Right atrium auricular region (tissue), 2 donors: ENCODE data around the gene SENP3. TPM values are rescaled to one million over a fixed set of nuclear protein-coding genes. Genes with fewer than 3 reads are reported as not detected.

ENCODE experiments used
- DNase-seq: peaks from one replicate; pipeline ENCODE4 v3.0.0-alpha.2; 2019; ENCODE audit warnings: low spot score
- H3K27ac ChIP-seq, 2 donors: fragments of 200-600 bp; sonication (generic); 1 replicate in 1 of 2; 2 replicates in 1 of 2; pipeline ENCODE4 v1.5.1; 2016 to 2019
- H3K27me3 ChIP-seq, 2 donors: fragments of 200-600 bp; sonication (generic); one replicate each; pipeline versions ENCODE4 v1.5.1 to v1.6.0; 2017 to 2019
- H3K36me3 ChIP-seq: fragments of 200-600 bp; sonication (generic); one replicate; pipeline ENCODE4 v1.5.1; 2016
- H3K4me1 ChIP-seq, 2 donors: fragments of 200-600 bp; sonication (generic); one replicate each; pipeline versions ENCODE4 v1.5.1 to v1.6.0; 2017 to 2019
- H3K4me3 ChIP-seq, 2 donors: fragments of 200-600 bp; sonication (generic); 1 replicate in 1 of 2; 2 replicates in 1 of 2; pipeline ENCODE4 v1.5.1; 2017 to 2019; ENCODE audit warnings: mild to moderate bottlenecking in 1 of 2, moderate library complexity in 1 of 2
- H3K9me3 ChIP-seq, 2 donors: fragments of 200-600 bp; sonication (generic); one replicate each; pipeline ENCODE4 v1.5.1; 2019
- CTCF ChIP-seq, 2 donors: fragments of 200-600 bp; sonication (generic); IDR thresholded peaks; one replicate each; pipeline ENCODE4 v1.5.1; 2019; ENCODE audit warnings: antibody characterized with exemption in 2 of 2
- total RNA-seq, 2 donors: library from RNA; depleted of rRNA; stranded (reverse); fragments of >200 nt; gene quantifications; one replicate each; pipeline ENCODE4 v1.1.0, GENCODE V29; 2016

Gene SENP3
- total RNA-seq, 2 donors from 2014 or later, result 45.9 to 56.1 TPM

GRCh38 chr17:7579834-7580603 lies 18.3 kb downstream of the SENP3 start:
- peak overlapping the region; percentile 5 to 34 for H3K4me3 ChIP-seq
- DNase-seq, result no peak
- H3K9me3 ChIP-seq, result no peaks in the 10 kb centered on the region
- H3K4me1 ChIP-seq, result peaks cover 0 to 65% of the 10 kb centered on the region in 2 donors
- H3K27me3 ChIP-seq, result no peaks in the 10 kb centered on the region
- H3K36me3 ChIP-seq, result peaks cover 42% of the 10 kb centered on the region
- peak overlapping the region; percentile 76 to 97 for H3K27ac ChIP-seq
- TF ChIP-seq CTCF (IDR thresholded peaks at IDR 0.05), result no peak

GRCh38 chr17:7580604-7581575 lies 19.2 kb downstream of the SENP3 start:
- no peak for DNase-seq
- Histone ChIP-seq H3K4me3 (peak overlapping the region; percentile 18 to 34), H3K9me3 (no peaks in the 10 kb centered on the region), H3K27ac (peak overlapping the region; percentile 76 to 97), H3K4me1 (peaks cover 0 to 63% of the 10 kb centered on the region in 2 donors), H3K27me3 (no peaks in the 10 kb centered on the region), H3K36me3 (peaks cover 33% of the 10 kb centered on the region)
- no peak for TF ChIP-seq CTCF (IDR thresholded peaks at IDR 0.05)

GRCh38 chr17:7582396-7583252 lies 20.9 kb downstream of the SENP3 start:
- Histone ChIP-seq H3K36me3 (peaks cover 16% of the 10 kb centered on the region), H3K27me3 (no peaks in the 10 kb centered on the region), H3K9me3 (no peaks in the 10 kb centered on the region), H3K4me1 (peaks cover 0 to 67% of the 10 kb centered on the region in 2 donors), H3K4me3 (peak overlapping the region; percentile 61 to 70), H3K27ac (peak overlapping the region; percentile 95 to 97)
- no peak for TF ChIP-seq CTCF (IDR thresholded peaks at IDR 0.05)
- no peak for DNase-seq

GRCh38 chr17:7583253-7584109 lies 21.8 kb downstream of the SENP3 start, which contains the start of gene MPDU1:
Gene MPDU1 (plus strand): TSS chr17:7583852. CDS start chr17:7583863, 11 bp downstream.
- H3K4me3 ChIP-seq, result peak within 1 kb of the TSS; percentile 61 to 70
- H3K4me1 ChIP-seq, result peaks cover 0 to 70% of the 10 kb centered on the region in 2 donors
- H3K9me3 ChIP-seq, result no peaks in the 10 kb centered on the region
- H3K27ac ChIP-seq, result peak within 1 kb of the TSS; percentile 95 to 97
- peak in 1 of 2 donors; percentile 15 for TF ChIP-seq CTCF (IDR thresholded peaks at IDR 0.05)
- peaks cover 7% of the 10 kb centered on the region for H3K36me3 ChIP-seq
- no peaks in the 10 kb centered on the region for H3K27me3 ChIP-seq
- DNase-seq, result peak; percentile 98
